K562 (cell line): ENCODE data around the gene HDC.

Experiments used
- CBX3 ChIP-seq, 2 experiments: IDR thresholded peaks; 1 replicate in 1 of 2; 2 replicates in 1 of 2; pipeline ENCODE4 v1.6.1; 2012; ENCODE audit warnings: inconsistent platforms in 2 of 2, low read length in 2 of 2, borderline replicate concordance in 1 of 2, control low read depth in 1 of 2
- CTCF ChIP-seq, 3 experiments: IDR thresholded peaks in 2 of 3; conservative IDR thresholded peaks in 1 of 3; 2 replicates each; pipeline ENCODE4 v1.5.1; 2011 to 2012; ENCODE audit warnings: low read length in 3 of 3, mild to moderate bottlenecking in 3 of 3, control low read depth in 2 of 3, improper control_type of control experiment in 1 of 3, inconsistent platforms in 1 of 3, low read depth in 1 of 3, mixed read lengths in 1 of 3, moderate library complexity in 1 of 3; ENCODE audit not compliant: insufficient read depth in 2 of 3
- HDAC1 ChIP-seq, 2 experiments: fragments of 450-650 bp; IDR thresholded peaks; 2 replicates each; pipeline ENCODE4 v1.6.1; 2016 to 2017; ENCODE audit warnings: inconsistent platforms in 1 of 2, mild to moderate bottlenecking in 1 of 2, moderate library complexity in 1 of 2
- L3MBTL2 ChIP-seq: fragments of 450-650 bp; IDR thresholded peaks from 2 replicates; pipeline ENCODE4 v1.6.1; 2016; ENCODE audit warnings: mild to moderate bottlenecking, moderate library complexity
- POLR2AphosphoS5 ChIP-seq: IDR thresholded peaks from 2 replicates; pipeline ENCODE4 v1.6.1; 2011; ENCODE audit warnings: mild to moderate bottlenecking, low read depth, low read length, moderate library complexity; ENCODE audit not compliant: control insufficient read depth, insufficient read depth
- RAD21 ChIP-seq, 2 experiments: fragments of 250-450 bp in 1 of 2; fragments of 450-650 bp in 1 of 2; sonication (Bioruptor Pico) in 1 of 2; formaldehyde crosslinking in 1 of 2; IDR thresholded peaks in 1 of 2; conservative IDR thresholded peaks in 1 of 2; 2 replicates each; pipeline versions ENCODE4 v1.4.0 to v1.8.0; 2020 to 2022; ENCODE audit warnings: mild to moderate bottlenecking in 2 of 2, moderate library complexity in 1 of 2
- REST ChIP-seq, 2 experiments: fragments of 450-650 bp; formaldehyde crosslinking in 1 of 2; IDR thresholded peaks; 2 replicates each; pipeline versions ENCODE4 v1.4.0 to v1.6.1; 2014 to 2020; ENCODE audit warnings: mild to moderate bottlenecking in 2 of 2, borderline replicate concordance in 1 of 2, low read depth in 1 of 2
- SP1 ChIP-seq: sonication (generic); formaldehyde crosslinking; IDR thresholded peaks from 2 replicates; pipeline ENCODE4 v1.8.1; 2022; ENCODE audit warnings: mild to moderate bottlenecking, missing genetic modification reagents
- ZBTB40 ChIP-seq, 2 experiments: fragments of 450-650 bp in 1 of 2; sonication (generic) in 1 of 2; formaldehyde crosslinking in 1 of 2; IDR thresholded peaks; 2 replicates each; pipeline versions ENCODE4 v1.7.1 to v1.9.0; 2016 to 2022; ENCODE audit warnings: inconsistent platforms in 1 of 2, mild to moderate bottlenecking in 1 of 2, missing genetic modification reagents in 1 of 2
- ZNF224 ChIP-seq: sonication (generic); formaldehyde crosslinking; IDR thresholded peaks from 2 replicates; pipeline ENCODE4 v1.8.0; 2022; ENCODE audit warnings: mild to moderate bottlenecking, missing genetic modification reagents
- ZNF3 ChIP-seq: fragments of 250-450 bp; sonication (Bioruptor Pico); IDR thresholded peaks from 2 replicates; pipeline ENCODE4 v1.5.0; 2021; ENCODE audit warnings: mild to moderate bottlenecking, moderate library complexity
- ZNF311 ChIP-seq: fragments of 250-450 bp; sonication (Bioruptor Pico); IDR thresholded peaks from 2 replicates; pipeline ENCODE4 v1.4.0; 2020; ENCODE audit warnings: mild to moderate bottlenecking, moderate library complexity

GRCh38 chr15:50231761-50232160 lies 33.8 kb downstream of the HDC start:
- no peak for TF ChIP-seq ZNF224 (CRISPR knock-in tag)
- TF ChIP-seq RAD21 (CRISPR knock-in tag; conservative IDR thresholded peaks at IDR 0.05 in 1 of 2, IDR thresholded peaks at IDR 0.05 in 1 of 2): no peak
- TF ChIP-seq CTCF (IDR thresholded peaks at IDR 0.05 in 2 of 3, conservative IDR thresholded peaks at IDR 0.05 in 1 of 3; ENCODE audit: insufficient read depth in 2 of 3, low read depth in 1 of 3, low read length in 3 of 3): no peak
- no peak for TF ChIP-seq REST (IDR thresholded peaks at IDR 0.05; ENCODE audit: borderline replicate concordance)
- TF ChIP-seq REST (CRISPR knock-in tag; IDR thresholded peaks at IDR 0.05; ENCODE audit: low read depth): no peak
- TF ChIP-seq HDAC1 (IDR thresholded peaks at IDR 0.05): no peak
- TF ChIP-seq SP1 (CRISPR knock-in tag): no peak
- no peak for TF ChIP-seq ZNF311 (CRISPR knock-in tag)
- TF ChIP-seq ZBTB40 (IDR thresholded peaks at IDR 0.05): no peak
- TF ChIP-seq ZBTB40 (CRISPR knock-in tag; IDR thresholded peaks at IDR 0.05): no peak
- no peak for TF ChIP-seq ZNF3 (CRISPR knock-in tag)
- no peak for TF ChIP-seq L3MBTL2
- no peak for TF ChIP-seq POLR2AphosphoS5
- no peak for TF ChIP-seq CBX3 (IDR thresholded peaks at IDR 0.05; ENCODE audit: borderline replicate concordance in 1 of 2, low read length in 2 of 2)
